Pancreas (tissue), 10 donors: ENCODE data around the gene SHH. TPM values are rescaled to one million over a fixed set of nuclear protein-coding genes. Genes with fewer than 3 reads are reported as not detected.

Experiments
- ATAC-seq, 4 donors: fragments of 200-7000 bp; cut with Tn5 transposase; one replicate each; pipeline versions ENCODE4 v1.8.0 to v1.9.1; 2020; ENCODE audit warnings: mild to moderate bottlenecking in 4 of 4, moderate library complexity in 4 of 4
- DNase-seq, 6 donors: peaks; one replicate each; pipeline ENCODE4 v3.0.0-alpha.2; 2020
- FAIRE-seq: peaks from 2 replicates; lab custom pipeline; 2012; peaks lifted over from hg19 to GRCh38; lab: Jason Lieb, UNC
- H3K27ac ChIP-seq, 4 donors: fragments of 200-600 bp; sonication (generic); 1 replicate in 3 of 4; 2 replicates in 1 of 4; pipeline versions ENCODE4 v1.5.0 to v1.8.0; 2020
- H3K27me3 ChIP-seq, 4 donors: fragments of 200-600 bp; one replicate each; pipeline ENCODE4 v1.8.0; 2021
- H3K36me3 ChIP-seq, 3 donors: fragments of 200-600 bp; sonication (generic) in 1 of 3; one replicate each; pipeline versions ENCODE4 v1.5.0 to v1.8.0; 2020 to 2021
- H3K4me1 ChIP-seq, 3 donors: fragments of 200-600 bp; one replicate each; pipeline ENCODE4 v1.8.0; 2021
- H3K4me3 ChIP-seq, 4 donors: fragments of 200-600 bp; sonication (generic) in 2 of 4; one replicate each; pipeline versions ENCODE4 v1.5.0 to v1.8.0; 2020 to 2021
- H3K9me3 ChIP-seq, 4 donors: fragments of 200-600 bp; one replicate each; pipeline ENCODE4 v1.8.0; 2021
- WGBS, 2 donors: extraction: QIAGEN DNeasy Blood & Tissue Kit; methylation state at CpG; one replicate each; pipeline ENCODE4 v1.1.7; 2013; 5-methylcytosine and 5-hydroxymethylcytosine counted together
- intact Hi-C, 3 donors: fragments of 100-400 bp; cut with DNase I; formaldehyde crosslinking; loops; one replicate each; pipeline versions ENCODE4 v1.11.1 to v1.14.2; 2022
- polyA plus RNA-seq, 2 donors: library from polyadenylated mRNA; stranded (reverse); fragments of 200-250 nt; gene quantifications; one replicate each; pipeline ENCODE4 v1.2.3, GENCODE V29; 2013
- total RNA-seq, 6 donors: library from RNA; stranded (reverse); fragmentation: NEBNext Ultra II Directional in 4 of 6; extraction: Animal tissue kit (Norgen Biotek cat#: 25700) in 4 of 6; gene quantifications; one replicate each; pipeline versions ENCODE4 v1.2.1 to v1.2.4, GENCODE V29; 2021 to 2023
- TF ChIP-seq, protein P1 (sequence below), 4 donors: fragments of 200-600 bp; sonication (generic) in 3 of 4; IDR thresholded peaks; one replicate each; pipeline versions ENCODE4 v1.5.0 to v1.8.0; 2021; ENCODE audit warnings: antibody characterized with exemption in 4 of 4
- donor health status: healthy with polysubstance abuse.
- donor health status: DM: no; HTN: no; CAD: no; lungs with moderate emphysema.
- donor health status: DM: no; HTN: no; CAD: no.
- donor health status: control.
- donor health status: control.
- donor health status: Bipolar disorder and iron deficiency.
- donor health status: DM: yes; HTN: yes; CAD: no.
- donor health status: DM: no; HTN: no; CAD: no.
- donor health status: DM: no; HTN: no; CAD: no.
- donor health status: DM: yes; HTN: yes; CAD: no.

The SHH gene
- total and polyA plus RNA-seq, 8 donors: 0.08 to 0.85 (median 0.26) TPM

DNA sequence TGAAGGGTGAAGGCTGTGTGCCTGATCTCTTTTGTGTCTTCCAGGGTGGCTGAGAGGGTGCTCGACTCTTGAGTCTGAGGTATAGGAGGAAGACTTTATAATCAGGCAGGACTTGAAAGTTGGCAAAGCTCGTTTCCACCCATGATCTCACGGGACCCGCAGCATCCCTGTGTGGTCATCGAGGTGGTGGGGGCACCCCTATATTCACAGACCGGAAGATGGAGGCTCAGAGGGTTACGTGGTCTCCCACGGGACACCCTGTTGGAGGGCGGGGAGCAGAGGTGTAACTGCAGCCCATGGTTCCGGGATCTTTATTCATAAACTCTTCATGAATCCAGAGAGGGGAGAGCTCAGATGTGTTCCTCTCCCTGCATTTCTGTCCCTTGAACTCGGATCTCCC lies 9.6 kb upstream of the SHH start:
- FAIRE-seq (no peak), ATAC-seq (no peak), DNase-seq (no peak)
- intact Hi-C loops: loop anchor here in 1 of 3 donors (10.0 kb wide), 1 partner anchor 643 kb away; no protein-coding TSS in a partner anchor
- Histone ChIP-seq H3K4me3 (no peak overlapping the region), H3K36me3 (no peaks in the 10 kb centered on the region), H3K4me1 (no peaks in the 10 kb centered on the region), H3K9me3 (no peaks in the 10 kb centered on the region), H3K27me3 (no peaks in the 10 kb centered on the region), H3K27ac (no peak overlapping the region)
- TF ChIP-seq, protein P1, sequence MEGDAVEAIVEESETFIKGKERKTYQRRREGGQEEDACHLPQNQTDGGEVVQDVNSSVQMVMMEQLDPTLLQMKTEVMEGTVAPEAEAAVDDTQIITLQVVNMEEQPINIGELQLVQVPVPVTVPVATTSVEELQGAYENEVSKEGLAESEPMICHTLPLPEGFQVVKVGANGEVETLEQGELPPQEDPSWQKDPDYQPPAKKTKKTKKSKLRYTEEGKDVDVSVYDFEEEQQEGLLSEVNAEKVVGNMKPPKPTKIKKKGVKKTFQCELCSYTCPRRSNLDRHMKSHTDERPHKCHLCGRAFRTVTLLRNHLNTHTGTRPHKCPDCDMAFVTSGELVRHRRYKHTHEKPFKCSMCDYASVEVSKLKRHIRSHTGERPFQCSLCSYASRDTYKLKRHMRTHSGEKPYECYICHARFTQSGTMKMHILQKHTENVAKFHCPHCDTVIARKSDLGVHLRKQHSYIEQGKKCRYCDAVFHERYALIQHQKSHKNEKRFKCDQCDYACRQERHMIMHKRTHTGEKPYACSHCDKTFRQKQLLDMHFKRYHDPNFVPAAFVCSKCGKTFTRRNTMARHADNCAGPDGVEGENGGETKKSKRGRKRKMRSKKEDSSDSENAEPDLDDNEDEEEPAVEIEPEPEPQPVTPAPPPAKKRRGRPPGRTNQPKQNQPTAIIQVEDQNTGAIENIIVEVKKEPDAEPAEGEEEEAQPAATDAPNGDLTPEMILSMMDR (IDR thresholded peaks at IDR 0.05): no peak
- 62 to 75% methylated on average over 11 of the region's 11 CpGs for WGBS, 2 donors

DNA sequence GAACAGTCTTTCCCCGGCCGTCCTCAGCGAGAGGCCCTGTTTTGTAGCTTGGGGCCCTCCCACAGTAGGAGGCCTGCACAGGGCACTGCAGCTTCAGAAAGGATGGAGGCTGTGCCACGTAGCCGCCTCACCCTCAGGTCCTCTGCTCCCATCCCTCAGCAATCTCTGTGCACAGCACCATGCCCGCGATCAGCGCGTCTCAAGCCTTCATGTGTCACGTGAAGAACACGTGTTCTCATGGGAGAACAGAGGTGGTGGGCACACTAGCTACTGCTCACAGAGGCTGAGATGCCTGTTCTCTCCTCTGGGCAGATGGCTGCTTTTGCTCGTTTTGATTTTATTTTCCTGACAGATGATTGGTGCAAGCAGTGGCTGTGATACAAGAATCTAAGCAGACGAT lies 8.5 kb upstream of the SHH start:
- DNase-seq (peak in 1 of 6 donors; percentile 25), FAIRE-seq (no peak), ATAC-seq (no peak)
- Histone ChIP-seq H3K27ac (no peak overlapping the region), H3K4me3 (no peak overlapping the region), H3K27me3 (no peaks in the 10 kb centered on the region), H3K9me3 (no peaks in the 10 kb centered on the region), H3K36me3 (no peaks in the 10 kb centered on the region), H3K4me1 (no peaks in the 10 kb centered on the region)
- intact Hi-C loops: loop anchor here in 1 of 3 donors (10.0 kb wide), 1 partner anchor 644 kb away; no protein-coding TSS in a partner anchor
- WGBS, 2 donors: 71 to 78% methylated on average over 13 of the region's 13 CpGs
- TF ChIP-seq, protein P1 (IDR thresholded peaks at IDR 0.05): no peak

DNA sequence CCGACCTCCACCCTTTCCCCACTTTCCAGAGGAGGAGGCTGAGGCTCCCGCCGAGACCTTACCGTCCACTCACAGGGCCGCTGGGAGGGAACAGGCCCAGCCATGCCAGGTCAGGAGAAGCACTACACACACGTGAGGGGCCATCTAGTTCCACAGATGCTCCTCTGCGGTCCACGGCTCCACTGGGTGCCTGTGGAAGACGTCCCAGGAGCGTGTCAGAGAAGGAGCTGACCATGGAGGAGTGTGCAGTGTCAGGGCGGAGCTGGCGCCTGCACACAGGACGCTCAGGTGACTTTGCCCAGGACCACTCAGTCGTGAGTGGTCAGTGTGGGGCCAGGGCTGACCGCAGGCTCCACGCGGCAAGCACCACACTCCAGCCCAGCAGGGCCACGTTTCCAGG lies 8.0 kb upstream of the SHH start:
- no peaks in the 10 kb centered on the region for H3K9me3 ChIP-seq
- DNase-seq: peak in 1 of 6 donors; percentile 47
- FAIRE-seq: no peak
- WGBS, 2 donors: 62 to 78% methylated on average over 18 of the region's 18 CpGs
- H3K27me3 ChIP-seq: no peaks in the 10 kb centered on the region
- H3K4me1 ChIP-seq: no peaks in the 10 kb centered on the region
- no peak overlapping the region for H3K27ac ChIP-seq
- intact Hi-C loops: loop anchor here in 1 of 3 donors (10.0 kb wide), 1 partner anchor 645 kb away; no protein-coding TSS in a partner anchor
- no peaks in the 10 kb centered on the region for H3K36me3 ChIP-seq
- no peak for ATAC-seq
- TF ChIP-seq, protein P1 (IDR thresholded peaks at IDR 0.05): no peak
- no peak overlapping the region for H3K4me3 ChIP-seq

DNA sequence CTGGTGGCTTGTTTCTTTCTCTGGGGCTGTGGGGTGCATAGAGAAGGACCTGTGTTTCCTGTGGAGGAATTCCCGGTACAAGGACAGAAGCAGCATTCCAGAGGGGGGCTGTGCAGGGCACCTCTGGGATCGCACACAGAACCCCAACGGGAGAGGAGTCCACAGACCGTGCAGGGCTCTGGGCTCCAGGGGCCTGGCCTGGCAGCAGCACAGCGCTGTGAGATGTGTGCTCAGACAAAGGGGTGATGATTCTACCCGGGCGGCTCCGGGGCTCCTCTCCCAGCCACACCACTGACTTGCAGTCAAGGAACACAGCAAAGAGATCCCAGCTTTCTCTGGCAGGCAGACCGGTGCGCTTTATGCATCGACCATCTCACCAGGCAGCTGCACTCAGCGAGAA lies 6.9 kb upstream of the SHH start:
- TF ChIP-seq, protein P1 (IDR thresholded peaks at IDR 0.05): no peak
- Histone ChIP-seq H3K9me3 (no peaks in the 10 kb centered on the region), H3K4me3 (no peak overlapping the region), H3K27ac (no peak overlapping the region), H3K4me1 (no peaks in the 10 kb centered on the region), H3K27me3 (no peaks in the 10 kb centered on the region), H3K36me3 (no peaks in the 10 kb centered on the region)
- 46 to 61% methylated on average over 12 of the region's 12 CpGs for WGBS, 2 donors
- no peak for DNase-seq
- no peak for ATAC-seq
- FAIRE-seq: no peak
- intact Hi-C loops: loop anchor here in 1 of 3 donors (10.0 kb wide), 2 partner anchors 336 to 946 kb away; no protein-coding TSS in a partner anchor

DNA sequence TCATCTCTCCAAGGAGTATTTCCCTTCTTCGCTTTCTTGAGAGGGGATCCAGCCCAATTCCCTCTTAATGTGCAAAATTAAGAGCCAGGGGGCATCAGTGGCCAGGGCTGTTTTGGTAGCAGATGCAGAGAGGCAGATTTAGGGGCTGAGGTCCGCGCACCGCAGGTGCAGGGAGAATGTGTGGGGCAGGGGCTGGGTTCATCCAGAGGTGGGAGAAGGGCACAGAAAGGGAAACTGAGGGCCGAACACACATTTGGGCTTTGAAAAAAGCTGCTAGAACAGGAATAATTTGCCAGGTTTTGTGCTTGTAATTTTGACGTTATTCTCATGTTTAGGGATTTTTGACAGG lies 6.5 kb upstream of the SHH start:
- Histone ChIP-seq H3K27me3 (peaks cover 0 to 3% (median 0%) of the 10 kb centered on the region in 4 donors), H3K27ac (no peak overlapping the region), H3K36me3 (no peaks in the 10 kb centered on the region), H3K4me3 (no peak overlapping the region), H3K4me1 (no peaks in the 10 kb centered on the region), H3K9me3 (no peaks in the 10 kb centered on the region)
- FAIRE-seq (no peak), DNase-seq (no peak), ATAC-seq (no peak)
- intact Hi-C loops: loop anchor here in 1 of 3 donors (10.0 kb wide), 2 partner anchors 336 to 946 kb away; no protein-coding TSS in a partner anchor
- TF ChIP-seq, protein P1 (IDR thresholded peaks at IDR 0.05): no peak
- WGBS, 2 donors: 43 to 60% methylated on average over 6 of the region's 6 CpGs
